Glutamatergic neuron (in vitro differentiated cells): ENCODE data around the gene MBNL1. TPM values are rescaled to one million over a fixed set of nuclear protein-coding genes. Genes with fewer than 3 reads are reported as not detected.

Experiments
- DNase-seq: peaks from one replicate; pipeline ENCODE4 v3.0.0; 2022
- H3K27ac Mint-ChIP-seq: one replicate; pipeline ENCODE4 v1.8.0; 2020; ENCODE audit warnings: mild to moderate bottlenecking, mixed read lengths, inconsistent platforms; ENCODE audit not compliant: unreplicated experiment
- H3K27me3 Mint-ChIP-seq: one replicate; pipeline ENCODE4 v1.8.0; 2020; ENCODE audit warnings: mild to moderate bottlenecking, moderate library complexity, mixed read lengths, inconsistent platforms; ENCODE audit not compliant: unreplicated experiment
- H3K36me3 Mint-ChIP-seq: one replicate; pipeline ENCODE4 v1.8.0; 2020; ENCODE audit warnings: mild to moderate bottlenecking, mixed read lengths, inconsistent platforms; ENCODE audit not compliant: unreplicated experiment
- H3K4me1 Mint-ChIP-seq: one replicate; pipeline ENCODE4 v1.8.0; 2020; ENCODE audit warnings: mild to moderate bottlenecking, low read depth, mixed read lengths, inconsistent platforms; ENCODE audit not compliant: unreplicated experiment
- H3K4me3 Mint-ChIP-seq: one replicate; pipeline ENCODE4 v1.8.0; 2020; ENCODE audit warnings: mild to moderate bottlenecking, mixed read lengths, inconsistent platforms; ENCODE audit not compliant: unreplicated experiment
- H3K9me3 Mint-ChIP-seq: one replicate; pipeline ENCODE4 v1.8.0; 2020; ENCODE audit warnings: mild to moderate bottlenecking, moderate library complexity, mixed read lengths, inconsistent platforms; ENCODE audit not compliant: unreplicated experiment
- total RNA-seq: library from RNA; stranded (reverse); fragmentation: NEBNext Ultra II Directional; extraction: Animal tissue kit (Norgen Biotek cat#: 25700); gene quantifications from one replicate; pipeline ENCODE4 v1.2.1, GENCODE V29; 2021; ENCODE audit not compliant: unreplicated experiment
- TF ChIP-seq, protein P1 (sequence below): fragments of 200-600 bp; sonication (generic); IDR thresholded peaks from one replicate; pipeline ENCODE4 v1.5.0; 2021; ENCODE audit not compliant: partially characterized antibody, unreplicated experiment

The MBNL1 gene
- total RNA-seq, 1 donor from 2014 or later, result 36.6 TPM

DNA sequence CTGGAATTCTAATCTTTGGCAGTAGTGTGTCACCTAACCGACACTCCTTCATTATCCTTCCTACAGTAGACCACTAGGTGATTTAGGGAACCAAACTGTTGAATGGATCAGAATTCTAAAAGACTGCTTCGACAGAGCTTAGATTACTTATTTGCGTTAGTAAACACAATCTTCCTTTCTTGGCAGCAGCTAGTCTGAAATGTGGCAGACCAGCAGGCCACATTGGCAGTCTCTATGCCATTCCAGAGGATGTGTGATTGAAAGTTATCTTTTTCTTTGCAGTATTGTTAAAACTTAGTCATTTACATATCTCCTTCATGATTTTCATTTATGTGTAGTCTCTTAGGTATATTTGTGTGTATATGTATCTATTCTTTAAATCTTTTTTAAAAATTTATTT lies 23.6 kb downstream of the MBNL1 start:
- Mint-ChIP-seq H3K36me3 (no peaks in the 10 kb centered on the region), H3K27ac (no peak overlapping the region), H3K4me1 (peaks cover 3% of the 10 kb centered on the region), H3K9me3 (no peaks in the 10 kb centered on the region), H3K27me3 (no peaks in the 10 kb centered on the region), H3K4me3 (no peak overlapping the region)
- no peak for DNase-seq
- TF ChIP-seq, protein P1, sequence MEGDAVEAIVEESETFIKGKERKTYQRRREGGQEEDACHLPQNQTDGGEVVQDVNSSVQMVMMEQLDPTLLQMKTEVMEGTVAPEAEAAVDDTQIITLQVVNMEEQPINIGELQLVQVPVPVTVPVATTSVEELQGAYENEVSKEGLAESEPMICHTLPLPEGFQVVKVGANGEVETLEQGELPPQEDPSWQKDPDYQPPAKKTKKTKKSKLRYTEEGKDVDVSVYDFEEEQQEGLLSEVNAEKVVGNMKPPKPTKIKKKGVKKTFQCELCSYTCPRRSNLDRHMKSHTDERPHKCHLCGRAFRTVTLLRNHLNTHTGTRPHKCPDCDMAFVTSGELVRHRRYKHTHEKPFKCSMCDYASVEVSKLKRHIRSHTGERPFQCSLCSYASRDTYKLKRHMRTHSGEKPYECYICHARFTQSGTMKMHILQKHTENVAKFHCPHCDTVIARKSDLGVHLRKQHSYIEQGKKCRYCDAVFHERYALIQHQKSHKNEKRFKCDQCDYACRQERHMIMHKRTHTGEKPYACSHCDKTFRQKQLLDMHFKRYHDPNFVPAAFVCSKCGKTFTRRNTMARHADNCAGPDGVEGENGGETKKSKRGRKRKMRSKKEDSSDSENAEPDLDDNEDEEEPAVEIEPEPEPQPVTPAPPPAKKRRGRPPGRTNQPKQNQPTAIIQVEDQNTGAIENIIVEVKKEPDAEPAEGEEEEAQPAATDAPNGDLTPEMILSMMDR, result no peak

GRCh38 chr3:152293347-152294006 lies 24.7 kb downstream of the MBNL1 start:
- TF ChIP-seq, protein P1, result no peak
- no peak for DNase-seq
- Mint-ChIP-seq H3K9me3 (peaks cover under 1% of the 10 kb centered on the region), H3K36me3 (no peaks in the 10 kb centered on the region), H3K4me1 (peaks cover 7% of the 10 kb centered on the region), H3K27me3 (peaks cover 1% of the 10 kb centered on the region), H3K4me3 (no peak overlapping the region), H3K27ac (no peak overlapping the region)

DNA sequence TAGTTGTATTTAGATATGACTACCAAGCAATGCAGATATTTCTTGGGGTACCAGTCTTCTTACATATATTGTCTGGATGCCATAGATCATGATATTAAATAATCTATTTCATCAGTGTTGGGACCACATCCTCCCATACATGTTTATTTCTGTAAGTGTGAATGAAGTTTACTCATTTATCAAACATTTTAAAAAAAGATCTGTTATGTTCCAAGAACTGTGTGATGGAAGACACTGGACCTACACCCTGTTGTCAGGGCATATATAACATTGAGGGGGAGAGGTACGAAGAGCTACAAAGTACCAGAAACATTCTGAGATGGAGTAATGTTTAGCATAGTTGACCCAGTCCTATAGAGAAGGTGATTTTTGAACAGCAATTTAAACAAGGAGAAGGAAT lies 26.6 kb downstream of the MBNL1 start:
- Mint-ChIP-seq H3K27ac (no peak overlapping the region), H3K9me3 (peaks cover 4% of the 10 kb centered on the region), H3K4me1 (peaks cover 25% of the 10 kb centered on the region), H3K4me3 (no peak overlapping the region), H3K36me3 (no peaks in the 10 kb centered on the region), H3K27me3 (peaks cover 3% of the 10 kb centered on the region)
- TF ChIP-seq, protein P1, result no peak
- no peak for DNase-seq

- no peaks in the 10 kb centered on the region for H3K36me3 Mint-ChIP-seq
- H3K4me1 Mint-ChIP-seq, result peaks cover 25% of the 10 kb centered on the region
- peaks cover 4% of the 10 kb centered on the region for H3K9me3 Mint-ChIP-seq
- H3K27ac Mint-ChIP-seq, result no peak overlapping the region
- H3K4me3 Mint-ChIP-seq, result no peak overlapping the region
- DNase-seq, result no peak
- TF ChIP-seq, protein P1, result no peak
- H3K27me3 Mint-ChIP-seq, result peaks cover 3% of the 10 kb centered on the region
These were observed 27.1 kb downstream of the MBNL1 start for GRCh38 chr3:152295806-152296205.

- TF ChIP-seq, protein P1, result no peak
- Mint-ChIP-seq H3K36me3 (no peaks in the 10 kb centered on the region), H3K4me3 (no peak overlapping the region), H3K27me3 (peaks cover 3% of the 10 kb centered on the region), H3K9me3 (peaks cover 4% of the 10 kb centered on the region), H3K27ac (no peak overlapping the region), H3K4me1 (peaks cover 29% of the 10 kb centered on the region)
- no peak for DNase-seq
These were observed 27.7 kb downstream of the MBNL1 start for GRCh38 chr3:152296382-152296781.
